ENCODE data around the gene MARK1.
"Not testable (repeated sequence)": the region's sequence is repeated elsewhere in the genome, so short reads cannot be mapped to it uniquely, and the experiment has no call there.

DNA sequence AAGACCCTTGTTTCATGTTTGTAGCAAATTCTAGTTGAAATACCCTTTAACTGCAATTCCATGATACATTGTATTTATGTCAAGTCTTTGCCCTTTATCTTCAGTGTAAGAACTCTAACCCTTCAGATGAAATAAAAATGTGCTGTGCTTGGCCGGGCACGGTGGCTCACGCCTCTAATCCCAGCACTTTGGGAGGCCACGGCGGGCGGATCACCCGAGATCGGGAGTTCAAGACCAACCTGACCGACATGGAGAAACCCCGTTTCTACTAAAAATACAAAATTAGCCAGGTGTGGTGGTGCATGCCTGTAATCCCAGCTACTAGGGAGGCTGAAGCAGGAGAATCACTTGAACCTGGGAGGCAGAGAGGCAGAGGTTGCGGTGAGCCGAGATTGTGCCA lies 155.8 kb downstream of the MARK1 start:
- TF ChIP-seq, protein P1, sequence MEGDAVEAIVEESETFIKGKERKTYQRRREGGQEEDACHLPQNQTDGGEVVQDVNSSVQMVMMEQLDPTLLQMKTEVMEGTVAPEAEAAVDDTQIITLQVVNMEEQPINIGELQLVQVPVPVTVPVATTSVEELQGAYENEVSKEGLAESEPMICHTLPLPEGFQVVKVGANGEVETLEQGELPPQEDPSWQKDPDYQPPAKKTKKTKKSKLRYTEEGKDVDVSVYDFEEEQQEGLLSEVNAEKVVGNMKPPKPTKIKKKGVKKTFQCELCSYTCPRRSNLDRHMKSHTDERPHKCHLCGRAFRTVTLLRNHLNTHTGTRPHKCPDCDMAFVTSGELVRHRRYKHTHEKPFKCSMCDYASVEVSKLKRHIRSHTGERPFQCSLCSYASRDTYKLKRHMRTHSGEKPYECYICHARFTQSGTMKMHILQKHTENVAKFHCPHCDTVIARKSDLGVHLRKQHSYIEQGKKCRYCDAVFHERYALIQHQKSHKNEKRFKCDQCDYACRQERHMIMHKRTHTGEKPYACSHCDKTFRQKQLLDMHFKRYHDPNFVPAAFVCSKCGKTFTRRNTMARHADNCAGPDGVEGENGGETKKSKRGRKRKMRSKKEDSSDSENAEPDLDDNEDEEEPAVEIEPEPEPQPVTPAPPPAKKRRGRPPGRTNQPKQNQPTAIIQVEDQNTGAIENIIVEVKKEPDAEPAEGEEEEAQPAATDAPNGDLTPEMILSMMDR (IDR thresholded peaks at IDR 0.05): not testable (repeated sequence)
- not testable (repeated sequence) for TF ChIP-seq POLR2A (IDR thresholded peaks at IDR 0.05)
